Adipocyte (in vitro differentiated cells): Measurements from ENCODE around the gene ARL4A.
"Not testable (repeated sequence)": the region's sequence is repeated elsewhere in the genome, so short reads cannot be mapped to it uniquely, and the experiment has no call there.

Source experiments
- DNase-seq: peaks from one replicate; pipeline ENCODE4 v3.0.0-alpha.2; 2015; ENCODE audit warnings: low read depth
- H3K27me3 ChIP-seq: replicated peaks from 2 replicates; pipeline ENCODE4 v1.7.0; 2013; ENCODE audit warnings: mild to moderate bottlenecking, low read length, moderate library complexity; ENCODE audit not compliant: control insufficient read depth, insufficient read depth
- H3K36me3 ChIP-seq: 2 replicates; pipeline ENCODE4 v1.7.0; 2013; ENCODE audit warnings: low read length, mild to moderate bottlenecking, moderate library complexity; ENCODE audit not compliant: control insufficient read depth, insufficient read depth, severe bottlenecking
- H3K4me1 ChIP-seq: 2 replicates; pipeline ENCODE4 v1.7.0; 2013; ENCODE audit warnings: mild to moderate bottlenecking, low read length, moderate library complexity; ENCODE audit not compliant: control insufficient read depth, insufficient read depth
- H3K4me3 ChIP-seq: 2 replicates; pipeline ENCODE4 v1.7.0; 2013; ENCODE audit warnings: mild to moderate bottlenecking, low read length, moderate library complexity
- H3K9ac ChIP-seq: 2 replicates; pipeline ENCODE4 v1.7.0; 2013; ENCODE audit warnings: mild to moderate bottlenecking, low read length, moderate library complexity
- H3K9me3 ChIP-seq: 2 replicates; pipeline ENCODE4 v1.7.0; 2013; ENCODE audit warnings: mild to moderate bottlenecking, low read length, moderate library complexity; ENCODE audit not compliant: control insufficient read depth

ARL4A gene, protein sequence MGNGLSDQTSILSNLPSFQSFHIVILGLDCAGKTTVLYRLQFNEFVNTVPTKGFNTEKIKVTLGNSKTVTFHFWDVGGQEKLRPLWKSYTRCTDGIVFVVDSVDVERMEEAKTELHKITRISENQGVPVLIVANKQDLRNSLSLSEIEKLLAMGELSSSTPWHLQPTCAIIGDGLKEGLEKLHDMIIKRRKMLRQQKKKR

DNA sequence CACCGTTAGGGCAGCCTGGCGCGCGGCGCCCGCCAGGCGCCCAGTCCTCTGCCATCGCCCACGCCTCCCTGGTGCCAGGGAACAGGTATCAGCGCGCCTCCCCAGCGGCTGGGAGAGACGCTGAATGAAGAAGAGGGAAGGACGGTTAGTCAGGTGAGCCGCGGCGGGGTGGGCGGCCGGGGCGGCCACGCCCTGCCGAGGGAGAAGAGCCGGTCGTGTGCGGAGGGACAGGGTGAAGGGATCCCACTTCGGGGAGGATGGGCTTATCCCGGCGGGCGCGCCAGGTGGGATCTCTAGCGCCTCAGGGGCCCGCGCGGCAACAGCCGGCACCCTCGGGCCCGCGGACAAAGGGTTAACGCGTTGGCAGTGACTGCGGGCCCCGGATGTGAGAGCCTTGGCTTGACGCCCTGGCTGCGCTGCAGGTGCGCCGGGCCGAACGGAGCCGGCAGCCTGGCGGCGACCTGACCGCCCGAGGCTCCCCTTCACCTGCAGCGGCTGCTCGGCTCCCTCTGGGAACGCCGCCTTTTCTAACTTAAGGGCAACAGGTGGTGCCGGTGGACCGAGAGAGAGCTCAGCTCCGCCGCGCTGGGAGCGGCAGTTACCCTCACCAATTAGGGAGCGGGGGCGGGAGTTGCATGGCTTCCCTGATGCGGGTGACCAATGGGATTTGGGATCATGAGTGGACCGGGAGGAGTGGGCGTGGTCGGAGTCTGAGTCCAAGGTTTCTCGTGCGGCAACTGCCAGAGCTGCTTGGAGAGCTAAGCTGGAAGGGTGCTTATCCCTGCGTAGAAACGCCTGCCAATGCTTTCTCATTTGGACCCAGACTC is at the start of gene ARL4A:
Gene ARL4A, plus strand, starts transcription at position 743 of the 827 bp plus-strand sequence. CDS start 622 bp downstream, outside the sequence.
- DNase-seq = peak; percentile 100
- Histone ChIP-seq H3K27me3 (no peaks in the 10 kb centered on the region), H3K9me3 (no peaks in the 10 kb centered on the region), H3K4me1 (peaks cover 22% of the 10 kb centered on the region), H3K36me3 (no peaks in the 10 kb centered on the region), H3K4me3 (peak within 1 kb of the TSS; percentile 85), H3K9ac (peak within 1 kb of the TSS; percentile 86)

DNA sequence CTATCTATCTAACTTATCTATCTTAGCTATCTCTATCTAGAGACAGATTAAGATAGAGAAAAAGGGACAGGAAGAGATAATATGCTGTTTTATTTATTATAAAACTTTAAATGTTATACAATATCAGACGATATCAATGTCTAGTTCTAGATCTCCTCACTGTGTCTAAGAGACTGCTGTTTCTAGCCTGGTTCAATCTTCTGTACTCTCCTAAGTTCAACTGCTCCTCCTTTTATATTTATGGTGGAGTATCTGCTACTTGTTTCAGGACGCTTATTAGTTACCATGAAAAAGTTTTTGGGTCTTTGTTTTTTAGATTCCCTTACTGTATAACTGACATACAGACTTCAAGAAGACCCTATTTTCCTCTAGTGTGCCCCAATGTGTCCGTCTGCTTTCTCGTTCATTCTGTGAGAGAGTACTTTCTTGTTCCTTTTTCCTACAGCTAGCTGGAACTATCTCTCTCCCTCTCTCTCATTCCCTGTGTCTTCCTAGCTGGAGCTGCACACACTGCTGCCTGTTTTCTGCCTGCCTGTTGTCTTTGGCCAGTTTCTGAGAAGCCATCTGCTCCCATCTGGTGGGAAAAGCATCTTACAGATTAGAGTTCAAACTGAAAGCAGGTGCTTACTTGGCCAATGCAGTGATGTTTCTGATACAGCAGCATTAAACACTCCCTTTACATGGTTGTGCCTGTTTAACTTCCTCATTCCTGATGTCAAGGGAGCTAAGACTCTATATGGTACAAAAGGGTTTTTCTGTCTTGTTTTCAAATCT is 49.4 kb upstream of the ARL4A start:
- H3K4me3 ChIP-seq = no peak overlapping the region
- DNase-seq = peak; percentile 56
- no peaks in the 10 kb centered on the region for H3K27me3 ChIP-seq
- no peaks in the 10 kb centered on the region for H3K9me3 ChIP-seq
- H3K36me3 ChIP-seq = no peaks in the 10 kb centered on the region
- no peaks in the 10 kb centered on the region for H3K4me1 ChIP-seq
- no peak overlapping the region for H3K9ac ChIP-seq

DNA sequence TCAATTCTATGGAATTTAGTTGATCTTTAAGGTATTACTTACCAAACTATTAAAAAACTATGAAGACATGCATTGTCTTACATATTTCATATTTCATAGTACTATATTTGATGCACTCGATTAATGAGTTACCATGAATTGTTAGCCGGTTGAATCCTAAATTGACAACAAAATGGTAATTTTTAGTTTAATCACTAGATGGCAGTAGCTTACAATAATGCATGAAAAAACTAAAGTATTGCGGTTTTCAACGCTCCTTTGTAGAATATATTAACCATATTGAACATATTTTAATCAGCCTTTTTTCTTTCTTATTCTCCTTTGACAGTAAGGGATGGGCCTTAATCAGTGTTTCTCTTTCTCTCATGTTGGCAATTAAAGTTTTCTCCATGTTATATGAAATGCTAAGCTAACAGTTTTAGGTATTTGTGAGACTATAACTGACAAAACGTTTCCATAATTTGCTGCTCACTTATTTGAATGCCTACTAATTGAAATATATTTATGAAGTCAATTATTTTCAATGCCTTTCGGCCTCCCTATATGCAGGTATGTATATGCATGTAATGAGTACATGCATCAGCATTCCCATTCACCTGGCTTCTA is 48.5 kb upstream of the ARL4A start:
- no peaks in the 10 kb centered on the region for H3K4me1 ChIP-seq
- H3K9me3 ChIP-seq = no peaks in the 10 kb centered on the region
- H3K36me3 ChIP-seq = no peaks in the 10 kb centered on the region
- peak; percentile 88 for DNase-seq
- no peaks in the 10 kb centered on the region for H3K27me3 ChIP-seq
- no peak overlapping the region for H3K4me3 ChIP-seq
- no peak overlapping the region for H3K9ac ChIP-seq

DNA sequence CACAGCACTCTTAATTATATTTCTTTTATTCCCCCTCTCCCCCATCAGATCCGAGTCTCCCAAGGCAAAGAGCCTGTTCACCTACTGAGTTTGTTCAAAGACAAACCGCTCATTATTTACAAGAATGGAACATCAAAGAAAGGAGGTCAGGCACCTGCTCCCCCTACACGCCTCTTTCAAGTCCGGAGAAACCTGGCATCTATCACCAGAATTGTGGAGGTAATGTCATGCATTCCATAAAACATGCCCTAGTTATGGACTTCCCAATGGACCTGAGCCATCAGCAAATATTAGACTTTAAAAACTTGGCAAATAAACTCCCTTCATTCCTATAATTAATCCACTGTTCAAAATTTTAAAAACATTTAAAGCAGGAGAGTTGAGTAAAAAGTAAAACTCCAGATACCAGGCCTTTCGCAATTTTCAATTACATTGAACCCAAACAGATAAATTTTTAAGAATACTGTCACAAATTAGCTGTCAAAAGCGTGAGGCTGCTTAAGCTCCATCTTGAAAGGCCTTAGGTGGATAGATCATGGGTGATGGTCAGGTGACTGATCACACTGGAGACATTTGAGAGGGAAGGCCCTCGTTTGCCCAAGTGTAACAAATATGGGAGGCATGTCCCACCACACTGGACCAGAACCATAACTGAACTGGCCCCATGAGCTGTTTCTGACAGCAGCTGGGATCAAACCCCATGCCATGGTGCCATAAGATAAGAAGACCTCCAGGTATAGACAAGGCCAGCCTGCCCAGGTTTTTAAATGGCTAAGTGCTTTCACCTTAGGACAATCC is 46.9 kb upstream of the ARL4A start:
- H3K4me1 ChIP-seq = no peaks in the 10 kb centered on the region
- no peaks in the 10 kb centered on the region for H3K27me3 ChIP-seq
- no peak overlapping the region for H3K9ac ChIP-seq
- H3K36me3 ChIP-seq = no peaks in the 10 kb centered on the region
- no peak for DNase-seq
- H3K9me3 ChIP-seq = no peaks in the 10 kb centered on the region
- no peak overlapping the region for H3K4me3 ChIP-seq

DNA sequence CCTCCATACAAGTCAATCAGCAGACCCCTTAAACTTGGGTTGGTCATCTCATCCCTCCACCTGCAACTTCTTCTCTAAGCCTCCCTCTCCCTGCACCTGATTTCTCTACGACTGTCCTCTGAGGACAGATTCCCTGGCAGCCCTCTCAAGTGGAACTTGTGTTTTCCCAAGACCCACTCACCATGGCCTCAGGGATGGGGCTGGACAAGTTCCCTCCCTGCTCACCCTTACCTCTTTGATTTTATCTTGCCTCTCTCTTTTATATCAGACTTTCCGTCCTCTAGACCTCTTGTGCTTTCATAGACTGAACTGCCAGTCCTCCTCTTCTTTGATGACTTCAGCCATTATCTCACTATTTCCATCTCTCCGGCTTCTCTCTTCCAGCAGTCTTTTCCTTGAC is 46.2 kb upstream of the ARL4A start:
- H3K4me3 ChIP-seq = no peak overlapping the region
- H3K9ac ChIP-seq = no peak overlapping the region
- no peaks in the 10 kb centered on the region for H3K36me3 ChIP-seq
- H3K4me1 ChIP-seq = no peaks in the 10 kb centered on the region
- no peak for DNase-seq
- H3K27me3 ChIP-seq = no peaks in the 10 kb centered on the region
- no peaks in the 10 kb centered on the region for H3K9me3 ChIP-seq

DNA sequence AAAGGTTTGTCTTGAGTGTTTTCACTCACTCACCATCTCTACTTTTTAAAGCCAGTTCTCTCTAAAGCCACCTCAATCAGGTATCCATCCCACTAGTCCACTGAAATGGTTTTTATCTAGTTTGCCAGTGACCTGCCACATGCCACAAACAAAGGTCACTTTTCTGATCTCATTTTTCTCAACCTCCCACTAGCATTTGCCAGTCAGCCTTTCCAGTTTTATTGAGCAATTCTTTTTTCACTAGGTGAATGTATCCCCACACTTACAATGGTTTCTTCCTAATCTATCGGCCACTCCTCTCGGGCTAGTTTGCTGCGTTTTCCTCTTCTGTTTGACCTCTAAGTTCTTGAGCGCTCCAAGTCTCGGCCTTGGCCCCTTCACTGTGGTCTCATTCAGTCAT is 44.9 kb upstream of the ARL4A start:
- no peaks in the 10 kb centered on the region for H3K9me3 ChIP-seq
- H3K9ac ChIP-seq = no peak overlapping the region
- H3K36me3 ChIP-seq = no peaks in the 10 kb centered on the region

DNA sequence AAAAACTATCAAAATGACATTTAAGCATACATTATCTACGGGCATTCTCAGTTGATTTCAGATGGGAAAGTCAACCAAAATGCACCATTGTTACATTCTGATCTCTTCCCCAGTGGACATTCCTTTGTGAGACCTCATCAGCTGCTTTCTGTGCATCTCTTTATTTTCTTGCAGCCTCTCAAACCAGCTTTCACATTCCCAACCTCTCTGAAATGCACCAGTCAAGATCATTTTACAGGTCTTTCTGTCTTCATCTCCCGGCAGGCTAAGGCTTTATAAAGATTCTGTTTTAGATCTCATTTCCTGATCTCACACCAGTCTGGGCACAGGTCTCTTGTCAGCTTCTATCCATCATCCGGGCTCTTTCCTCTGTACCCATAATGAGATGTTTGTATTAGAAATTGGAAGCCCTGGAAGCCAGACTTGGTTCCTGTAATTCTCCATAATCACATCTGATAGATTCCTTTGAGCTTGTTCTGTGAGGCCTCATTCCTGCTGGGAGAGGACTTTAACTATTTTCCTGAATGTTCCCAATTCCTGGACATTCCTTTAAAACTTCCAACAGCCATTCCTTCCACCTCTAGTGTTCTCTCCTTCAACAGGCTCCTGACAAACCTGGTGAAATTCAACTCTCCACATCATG is 44.3 kb upstream of the ARL4A start:
- H3K27me3 ChIP-seq = no peaks in the 10 kb centered on the region
- H3K4me3 ChIP-seq = no peak overlapping the region
- H3K4me1 ChIP-seq = no peaks in the 10 kb centered on the region
- no peak overlapping the region for H3K9ac ChIP-seq
- DNase-seq = peak; percentile 69
- no peaks in the 10 kb centered on the region for H3K36me3 ChIP-seq
- no peaks in the 10 kb centered on the region for H3K9me3 ChIP-seq

More for the DNA sequence above, 44.9 kb upstream of the ARL4A start:
- no peak for DNase-seq
- Histone ChIP-seq H3K4me3 (no peak overlapping the region), H3K27me3 (no peaks in the 10 kb centered on the region), H3K4me1 (no peaks in the 10 kb centered on the region)

DNA sequence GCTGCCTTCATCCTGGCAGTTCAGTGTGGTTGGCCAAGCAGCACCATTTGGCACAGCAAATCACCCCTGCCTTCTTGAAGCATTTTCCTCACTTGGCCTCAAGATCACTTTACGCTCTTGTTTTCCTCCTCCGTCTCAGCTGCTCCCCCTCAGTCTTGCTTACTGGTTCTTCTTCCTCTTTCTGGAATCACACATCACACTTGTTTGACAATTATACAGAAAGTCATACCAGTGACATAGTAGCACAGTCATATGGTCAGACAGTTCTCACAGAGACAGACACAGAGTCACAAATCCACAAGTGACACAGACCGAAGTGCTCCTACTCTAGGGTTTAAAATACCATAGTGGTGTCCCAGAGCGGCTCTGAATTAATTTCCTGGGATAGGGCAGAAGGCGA is 43.8 kb upstream of the ARL4A start:
- Histone ChIP-seq H3K27me3 (no peaks in the 10 kb centered on the region), H3K36me3 (no peaks in the 10 kb centered on the region), H3K9ac (no peak overlapping the region), H3K4me1 (no peaks in the 10 kb centered on the region), H3K9me3 (no peaks in the 10 kb centered on the region), H3K4me3 (no peak overlapping the region)
- no peak for DNase-seq

DNA sequence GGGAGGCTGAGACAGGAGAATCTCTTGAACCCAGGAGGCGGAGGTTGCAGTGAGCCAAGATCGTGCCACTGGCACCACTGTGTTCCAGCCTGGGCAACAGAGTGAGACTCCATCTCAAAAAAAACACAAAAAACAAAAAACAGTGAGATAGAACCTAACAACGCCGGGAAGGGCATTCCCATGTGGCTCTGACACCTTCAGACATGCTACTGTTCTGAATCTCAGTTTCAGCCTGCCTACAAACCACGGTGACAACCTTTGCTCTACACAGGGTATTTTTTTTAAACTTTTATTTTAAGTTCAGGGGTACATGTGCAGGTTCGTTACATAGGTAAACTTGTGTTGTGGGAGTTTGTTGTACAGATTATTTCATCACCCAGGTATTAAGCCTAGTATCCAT is 42.2 kb upstream of the ARL4A start:
- H3K9ac ChIP-seq, H3K9me3 ChIP-seq, H3K4me1 ChIP-seq, DNase-seq, H3K36me3 ChIP-seq, H3K27me3 ChIP-seq, H3K4me3 ChIP-seq: not testable (repeated sequence)

DNA sequence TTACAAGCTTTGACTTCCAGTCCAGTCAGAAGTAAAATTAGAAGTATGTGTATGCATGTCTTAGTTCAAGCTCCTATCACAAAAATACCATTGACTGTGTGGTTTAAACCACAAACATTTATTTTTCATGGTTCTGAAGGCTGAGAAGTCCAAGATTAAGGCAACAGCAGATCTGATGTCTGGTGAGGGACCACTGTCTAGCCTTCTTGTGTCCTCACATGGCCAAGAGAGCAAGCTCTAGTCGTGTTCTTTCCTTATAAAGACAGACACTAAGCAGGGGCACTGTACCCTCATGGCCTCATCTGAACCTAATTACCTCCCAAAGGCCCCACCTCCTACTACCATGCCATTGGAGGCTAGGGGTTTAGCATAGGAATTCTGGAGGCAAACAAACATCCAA is 41.3 kb upstream of the ARL4A start:
- no peaks in the 10 kb centered on the region for H3K27me3 ChIP-seq
- no peaks in the 10 kb centered on the region for H3K9me3 ChIP-seq
- no peak overlapping the region for H3K9ac ChIP-seq
- no peaks in the 10 kb centered on the region for H3K4me1 ChIP-seq
- DNase-seq = peak; percentile 45
- H3K36me3 ChIP-seq = no peaks in the 10 kb centered on the region
- no peak overlapping the region for H3K4me3 ChIP-seq
